GM19468 (cell line): ENCODE measurements around the gene SFMBT1.

Source experiments
- ATAC-seq: cut with Tn5 transposase; IDR thresholded peaks from one replicate; pipeline ENCODE4 v1.9.1; 2021; ENCODE audit warnings: mild to moderate bottlenecking, moderate library complexity, moderate number of reproducible peaks; ENCODE audit not compliant: unreplicated experiment; ENCODE audit errors: extremely low read depth

The SFMBT1 gene

GRCh38 chr3:53045518-53046170 lies at the start of gene SFMBT1:
SFMBT1 (minus strand) TSS chr3:53046073; CDS start chr3:52969128, 76,945 bp downstream.
- ATAC-seq: no peak

- ATAC-seq: no peak
Observed at GRCh38 chr3:53092942-53093341, 47.1 kb upstream of the SFMBT1 start.

- no peak for ATAC-seq
Observed at GRCh38 chr3:53092216-53092615, 46.3 kb upstream of the SFMBT1 start.

DNA sequence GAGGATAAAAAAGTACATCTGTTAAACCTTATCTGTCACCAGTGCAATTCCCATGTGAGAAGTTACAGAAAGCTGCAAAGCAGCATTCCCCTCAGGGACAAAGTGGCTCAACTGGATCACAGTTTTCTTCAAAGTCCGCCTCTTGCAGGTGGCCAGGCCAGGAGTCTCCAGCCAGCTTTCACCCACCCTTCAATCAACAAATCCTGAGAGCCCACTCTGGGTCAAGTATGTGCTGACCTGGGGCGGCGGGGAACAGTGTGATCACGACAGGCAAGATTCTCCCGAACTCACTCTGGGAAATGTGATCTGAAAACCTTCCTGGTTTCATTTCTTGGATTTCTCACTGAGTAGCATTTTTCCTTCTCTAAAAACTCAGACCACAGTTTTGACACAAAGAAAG lies 45.1 kb upstream of the SFMBT1 start:
- ATAC-seq: no peak

DNA sequence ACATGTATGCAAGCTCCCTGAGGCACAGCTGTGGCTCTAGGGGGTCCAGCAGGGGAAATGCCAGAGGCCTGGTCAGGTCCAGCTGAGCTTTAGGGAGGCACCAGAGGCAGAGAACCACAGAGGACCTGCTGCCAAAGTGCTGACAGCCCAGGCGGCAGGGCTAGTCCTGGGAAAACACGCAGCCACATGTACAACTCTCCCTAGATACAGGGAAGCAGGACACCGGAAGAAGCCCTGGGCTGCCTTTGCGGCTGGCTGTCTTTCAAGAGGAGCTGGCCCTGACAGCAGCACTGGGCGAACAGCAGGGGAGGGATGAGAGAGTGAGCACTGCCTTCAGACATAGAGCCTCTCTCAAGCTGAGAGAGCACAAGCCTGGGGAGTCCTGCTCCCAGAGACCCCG lies 43.6 kb upstream of the SFMBT1 start:
- no peak for ATAC-seq

DNA sequence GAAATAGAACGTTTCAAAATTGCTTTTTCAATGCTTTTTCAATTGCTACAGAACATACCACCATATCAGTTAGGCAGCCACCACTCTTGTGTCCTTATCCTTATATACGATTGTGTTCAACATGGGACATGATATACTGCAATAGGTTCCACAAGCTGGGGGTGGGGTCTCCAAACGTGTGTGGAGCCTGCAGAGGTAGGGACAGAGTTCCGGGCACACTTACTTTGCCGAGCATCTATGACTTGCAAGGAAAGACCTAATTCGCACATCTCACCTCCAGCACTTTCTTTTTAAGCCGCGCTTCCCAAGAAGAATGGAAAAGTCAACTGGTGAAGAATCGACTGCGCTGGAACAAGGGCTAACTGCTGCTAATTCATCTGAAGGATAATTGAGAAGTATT lies 39.6 kb upstream of the SFMBT1 start:
- no peak for ATAC-seq

- no peak for ATAC-seq
Observed at GRCh38 chr3:53084310-53085001, 38.6 kb upstream of the SFMBT1 start.

- ATAC-seq: no peak
Observed at GRCh38 chr3:53083949-53084309, 38.1 kb upstream of the SFMBT1 start.

DNA sequence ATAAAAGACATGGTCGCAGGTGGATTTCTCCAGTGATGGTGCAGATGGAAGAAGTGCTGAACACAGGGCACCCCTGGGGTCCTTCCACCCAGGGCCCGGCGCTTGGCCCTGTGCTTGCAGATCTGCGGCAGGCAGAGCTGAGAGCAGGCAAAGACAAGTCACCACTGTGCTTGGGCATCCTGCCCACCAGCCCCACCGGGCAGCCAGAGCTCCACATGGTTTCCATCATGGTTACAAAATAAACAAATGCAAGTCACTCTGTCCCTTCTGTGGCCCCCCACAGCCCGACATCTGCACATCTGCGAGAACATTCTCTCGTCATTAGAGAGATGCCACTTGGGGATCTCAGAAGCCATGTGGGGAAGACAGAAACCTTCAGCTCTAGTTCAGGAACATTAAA lies 37.6 kb upstream of the SFMBT1 start:
- ATAC-seq: no peak

GRCh38 chr3:53082736-53083135 lies 36.9 kb upstream of the SFMBT1 start:
- ATAC-seq: no peak

- ATAC-seq: no peak
Observed at GRCh38 chr3:53081318-53081717, 35.4 kb upstream of the SFMBT1 start.

- ATAC-seq: no peak
Observed at GRCh38 chr3:53080612-53081205, 34.8 kb upstream of the SFMBT1 start.

DNA sequence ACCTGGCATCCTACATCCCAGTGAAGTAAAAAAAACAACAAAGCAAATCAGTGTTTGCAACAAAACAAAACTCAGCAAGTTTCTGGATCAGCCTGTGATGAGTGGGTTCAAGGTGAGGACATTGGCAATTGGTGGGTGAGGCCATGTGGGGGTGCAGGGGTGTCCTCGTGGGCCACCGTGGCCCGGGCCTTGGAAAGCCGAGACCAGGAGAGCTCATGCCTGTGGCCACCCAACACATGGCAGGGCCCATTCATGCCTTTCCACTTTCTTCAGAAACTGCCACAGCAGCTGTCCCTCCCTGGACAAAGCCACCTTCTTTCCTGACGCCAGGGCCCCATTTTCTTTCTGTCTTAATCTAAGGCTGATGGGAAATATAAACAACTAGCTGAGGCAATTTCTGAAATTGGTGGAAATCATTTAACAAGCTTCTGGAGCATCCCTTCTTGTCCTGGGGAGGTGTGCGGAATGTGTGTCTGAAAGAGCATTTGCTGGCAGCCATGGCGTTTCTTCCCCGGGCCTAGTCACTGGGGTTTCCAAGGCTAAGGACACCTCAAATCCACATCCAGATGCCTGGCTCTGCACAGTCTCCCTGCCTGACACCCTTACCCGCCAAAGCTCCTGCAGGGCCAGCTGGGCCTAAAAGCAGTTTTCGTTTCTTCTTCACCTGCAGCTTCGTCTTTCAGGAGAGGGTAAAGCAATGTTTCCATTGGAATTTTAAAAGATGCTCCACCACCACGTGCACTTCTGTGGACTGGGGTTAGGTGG lies 34.1 kb upstream of the SFMBT1 start:
- ATAC-seq: no peak

DNA sequence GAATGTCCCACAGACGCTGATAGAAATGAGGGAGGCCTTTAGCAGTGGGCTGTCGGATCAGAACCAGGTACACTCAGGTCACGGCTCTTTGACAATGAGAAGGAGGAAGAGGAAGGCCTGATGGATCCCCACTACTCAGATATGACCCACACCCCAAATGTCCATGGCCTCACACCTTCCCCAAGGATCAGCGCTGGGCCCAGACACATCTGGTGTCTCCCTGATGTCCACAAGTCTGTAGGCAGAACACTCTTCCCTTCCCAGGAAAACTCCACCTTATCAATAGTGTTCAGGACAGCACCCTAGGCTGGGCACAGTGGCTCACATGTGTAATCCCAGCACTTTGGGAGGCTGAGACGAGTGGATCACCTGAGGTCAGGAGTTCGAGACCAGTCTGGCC lies 33.3 kb upstream of the SFMBT1 start:
- no peak for ATAC-seq

GRCh38 chr3:53078656-53079055 lies 32.8 kb upstream of the SFMBT1 start:
- ATAC-seq: no peak

- ATAC-seq: no peak
Observed at GRCh38 chr3:53077476-53078220, 31.8 kb upstream of the SFMBT1 start.

DNA sequence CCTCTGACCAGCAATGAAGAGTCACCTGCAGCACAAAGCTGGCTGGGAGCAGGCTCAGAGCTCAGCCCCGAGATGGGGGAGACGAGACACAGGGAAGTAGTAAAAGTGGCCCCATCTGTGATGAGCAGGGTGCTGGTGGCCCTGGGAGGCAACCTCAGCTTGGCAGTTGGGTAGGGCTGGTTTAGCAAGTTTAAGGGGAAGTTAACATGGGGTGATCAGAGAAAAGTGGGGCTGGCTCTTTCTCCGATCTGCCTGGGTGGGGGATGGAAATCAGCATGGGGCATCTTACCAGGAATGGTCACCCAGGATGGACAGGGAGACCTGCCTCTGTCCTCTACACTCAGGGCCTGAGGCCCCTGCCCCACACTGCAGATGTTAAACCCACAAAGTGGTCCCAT lies 29.9 kb upstream of the SFMBT1 start:
- ATAC-seq: no peak

DNA sequence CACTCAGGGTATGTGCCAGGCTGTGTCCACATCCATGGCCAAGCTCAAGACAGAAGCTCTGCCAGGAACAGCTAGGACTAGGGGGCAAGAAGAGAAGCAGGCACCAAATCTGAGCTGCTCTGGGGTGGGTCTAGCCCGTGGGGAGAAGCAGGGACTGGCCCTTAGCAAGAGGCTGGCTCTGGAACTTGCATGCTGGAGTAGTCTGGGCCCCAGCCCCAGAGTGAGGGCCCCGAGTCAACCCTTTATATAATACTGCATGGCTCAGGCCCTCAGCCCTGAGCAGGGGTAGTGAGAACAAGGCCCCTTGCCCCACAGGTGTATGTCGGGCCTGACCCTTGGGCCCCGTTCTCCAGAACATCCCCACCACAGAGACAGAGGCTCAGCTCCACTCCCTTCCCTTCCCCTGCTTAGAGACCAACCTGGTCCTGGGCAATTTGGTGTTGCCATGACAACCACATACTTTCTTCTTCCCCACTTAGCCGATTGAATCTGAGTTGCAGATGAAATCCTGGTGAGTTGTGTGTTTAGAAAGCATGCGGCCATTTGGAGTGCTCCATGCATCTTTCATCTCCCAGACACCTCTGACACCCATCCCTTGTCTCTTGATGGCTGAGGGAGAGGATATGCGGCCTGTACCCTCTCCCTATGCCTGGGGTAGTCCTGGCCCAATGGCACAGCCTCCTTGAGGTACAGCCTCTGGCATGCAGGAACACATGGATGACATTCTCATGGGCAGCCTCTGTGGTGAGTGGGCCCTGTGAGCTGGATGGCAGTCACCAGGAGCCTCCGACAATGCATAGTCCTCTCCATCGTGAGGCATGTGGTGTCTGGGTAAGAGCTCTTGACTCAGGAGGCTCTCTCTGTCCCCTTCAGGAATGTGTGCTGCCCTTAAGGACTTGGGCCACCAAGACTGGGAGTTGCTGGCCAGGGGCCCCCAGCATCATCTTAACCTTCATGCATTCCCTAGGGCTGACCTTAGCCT lies 29.2 kb upstream of the SFMBT1 start:
- no peak for ATAC-seq

- ATAC-seq: no peak
Observed at GRCh38 chr3:53074366-53074696, 28.5 kb upstream of the SFMBT1 start.
